HepG2 (cell line): ENCODE results near the gene ATP5MK. TPM values are rescaled to one million over a fixed set of nuclear protein-coding genes. Genes with fewer than 3 reads are reported as not detected.
A peak's percentile ranks its signal among the peaks of the same experiment; 100 is the strongest.
"Not testable (repeated sequence)": the region's sequence is repeated elsewhere in the genome, so short reads cannot be mapped to it uniquely, and the experiment has no call there.

Experiments
- ATAC-seq: fragments of 200-7000 bp; cut with Tn5 transposase; 3 replicates; pipeline ENCODE4 v1.9.1; 2020; ENCODE audit warnings: mild to moderate bottlenecking, moderate library complexity
- BruUV-seq: library from RNA; stranded (reverse); fragments of 400-500 nt; replicated peaks from 2 replicates; lab custom pipeline; 2021; lab: Mats Ljungman, UMichigan
- CTCF ChIA-PET: fragments of 300-600 bp; formaldehyde crosslinking; extraction: SDS; loops from one replicate; lab custom pipeline; 2021; ENCODE audit warnings: low total read pairs, inconsistent platforms, low intra/inter-chr PET ratio; lab: Yijun Ruan, JAX
- POLR2A ChIA-PET: fragments of 350-600 bp; sonication (Branson Sonifier 250); formaldehyde crosslinking; loops from one replicate; lab custom pipeline; 2020; ENCODE audit warnings: antibody characterized with exemption, inconsistent platforms; lab: Yijun Ruan, JAX
- DNase-seq: peaks from one replicate; pipeline ENCODE4 v3.0.0-alpha.2; 2015; ENCODE audit warnings: low spot score
- FAIRE-seq: peaks from 3 replicates; lab custom pipeline; 2011; peaks lifted over from hg19 to GRCh38; lab: Jason Lieb, UNC
- H2AFZ ChIP-seq: one replicate; pipeline ENCODE4 v1.6.1; 2011; ENCODE audit warnings: low read length, inconsistent platforms
- H3K27ac ChIP-seq: fragments of 300-600 bp; 3 replicates; pipeline ENCODE4 v1.8.0; 2011; ENCODE audit warnings: mixed run types, mild to moderate bottlenecking, mixed read lengths, low read length, inconsistent platforms; ENCODE audit not compliant: insufficient read depth; ENCODE audit errors: extremely low read length
- H3K27me3 ChIP-seq, 2 experiments: fragments of 200-600 bp in 1 of 2; 2 replicates in 1 of 2; 3 replicates in 1 of 2; pipeline versions ENCODE4 v1.6.0 to v1.8.0; 2011; ENCODE audit warnings: low read length in 2 of 2, mild to moderate bottlenecking in 2 of 2, moderate library complexity in 2 of 2, inconsistent platforms in 1 of 2; ENCODE audit not compliant: insufficient read depth in 2 of 2, control insufficient read depth in 1 of 2
- H3K36me3 ChIP-seq, 2 experiments: fragments of 200-600 bp in 1 of 2; replicated peaks in 1 of 2; 2 replicates in 1 of 2; 3 replicates in 1 of 2; pipeline versions ENCODE4 v1.5.1 to v1.8.0; 2011; ENCODE audit warnings: low read length in 2 of 2, inconsistent platforms in 1 of 2; ENCODE audit not compliant: insufficient read depth in 2 of 2, control insufficient read depth in 1 of 2
- H3K4me1 ChIP-seq: 2 replicates; pipeline ENCODE4 v1.5.1; 2012; ENCODE audit warnings: low read length, inconsistent platforms; ENCODE audit not compliant: insufficient read depth
- H3K4me2 ChIP-seq: 2 replicates; pipeline ENCODE4 v1.6.0; 2011; ENCODE audit warnings: low read depth, low read length, inconsistent platforms
- H3K4me3 ChIP-seq, 3 experiments: fragments of 200-600 bp in 1 of 3; sonication (generic), shearing (Covaris generic) in 1 of 3; replicated peaks in 1 of 3; 2 replicates each; pipeline ENCODE4 v1.5.1; 2011 to 2016; ENCODE audit warnings: low read length in 3 of 3, inconsistent platforms in 2 of 3, low read depth in 2 of 3, mild to moderate bottlenecking in 2 of 3, control low read depth in 1 of 3, mixed read lengths in 1 of 3; ENCODE audit not compliant: insufficient read depth in 1 of 3
- H3K79me2 ChIP-seq: one replicate; pipeline ENCODE4 v1.6.1; 2011; ENCODE audit warnings: low read length, inconsistent platforms; ENCODE audit not compliant: insufficient read depth
- H3K9ac ChIP-seq: 2 replicates; pipeline ENCODE4 v1.6.0; 2011; ENCODE audit warnings: mild to moderate bottlenecking, low read depth, low read length, inconsistent platforms; ENCODE audit not compliant: insufficient read depth
- H3K9me3 ChIP-seq: 2 replicates; pipeline ENCODE4 v1.5.1; 2012; ENCODE audit warnings: mild to moderate bottlenecking, low read length
- H4K20me1 ChIP-seq: 2 replicates; pipeline ENCODE4 v1.6.0; 2011; ENCODE audit warnings: inconsistent platforms, mild to moderate bottlenecking, low read length, moderate library complexity; ENCODE audit not compliant: insufficient read depth
- CTCF ChIP-seq: sonication (generic); formaldehyde crosslinking; IDR thresholded peaks from 2 replicates; pipeline ENCODE4 v1.5.0; 2020; ENCODE audit warnings: mild to moderate bottlenecking, missing genetic modification reagents, moderate library complexity
- MTF2 ChIP-seq: sonication (generic); formaldehyde crosslinking; IDR thresholded peaks from 2 replicates; pipeline ENCODE4 v1.5.0; 2020; ENCODE audit warnings: missing genetic modification reagents, borderline replicate concordance
- SMC3 ChIP-seq: IDR thresholded peaks from 2 replicates; pipeline ENCODE4 v1.6.1; 2011; ENCODE audit warnings: low read length, improper control_type of control experiment
- STAG1 ChIP-seq: sonication (generic); formaldehyde crosslinking; IDR thresholded peaks from 2 replicates; pipeline ENCODE4 v1.4.0; 2020; ENCODE audit warnings: missing genetic modification reagents
- ZNF235 ChIP-seq: sonication (generic); formaldehyde crosslinking; IDR thresholded peaks from 2 replicates; pipeline ENCODE4 v1.8.1; 2023; ENCODE audit warnings: mild to moderate bottlenecking, missing genetic modification reagents, borderline replicate concordance
- ZNF746 ChIP-seq: sonication (generic); formaldehyde crosslinking; IDR thresholded peaks from 2 replicates; pipeline ENCODE4 v1.8.0; 2022; ENCODE audit warnings: mild to moderate bottlenecking, missing genetic modification reagents
- WGBS: methylation state at CpG from one replicate; pipeline ENCODE4 v1.1.6; 2017; ENCODE audit warnings: low lambda C conversion rate; 5-methylcytosine and 5-hydroxymethylcytosine counted together
- in situ Hi-C: cut with HindIII; loops from 2 replicates; pipeline ENCODE4 v1.10.0; 2017; ENCODE audit warnings: low pct_unique_long_range_greater_than_20kb; ENCODE audit not compliant: extremely low pct_ligation_motif_present
- intact Hi-C: fragments of 100-400 bp; cut with micrococcal nuclease; formaldehyde crosslinking; loops from one replicate; pipeline ENCODE4 v1.10.0; 2022; ENCODE audit not compliant: unreplicated experiment
- polyA plus RNA-seq, 8 experiments: library from polyadenylated mRNA; depleted of rRNA in 3 of 8; stranded (reverse) in 7 of 8; unstranded in 1 of 8; fragments of >200 nt; fragmentation: Illumina TruSeq in 4 of 8; extraction: Trizol in 4 of 8; gene quantifications; 2 replicates each; pipeline versions ENCODE4 v1.2.1 to v1.2.3, GENCODE V29; 2011 to 2016; ENCODE audit warnings: low read depth in 4 of 8, missing spikeins in 1 of 8, mixed read lengths in 1 of 8; ENCODE audit not compliant: insufficient read depth in 1 of 8
- total RNA-seq, 5 experiments: library from RNA; depleted of rRNA; stranded (reverse); fragments of >200 nt; fragmentation: Illumina TruSeq; extraction: Trizol; gene quantifications; 2 replicates each; pipeline ENCODE4 v1.2.3, GENCODE V29; 2016; ENCODE audit warnings: low read depth in 1 of 5

ATP5MK gene
- total and polyA plus RNA-seq, 2 of the 13 experiments (the other 11 are each of a cell fraction or from before 2014, with no cell fraction given), result 312 to 517 TPM

- H2AFZ ChIP-seq, FAIRE-seq, H3K9ac ChIP-seq, H3K27me3 ChIP-seq, H3K4me1 ChIP-seq, H3K4me3 ChIP-seq, POLR2A ChIA-PET, H4K20me1 ChIP-seq, BruUV-seq, DNase-seq, H3K4me2 ChIP-seq, H3K27ac ChIP-seq, ATAC-seq, H3K79me2 ChIP-seq, H3K9me3 ChIP-seq: not testable (repeated sequence)
- CTCF ChIA-PET, result interaction anchor here (1.2 to 1.9 kb wide), 3 partner anchors 65 to 176 kb away, joined by 5 to 14 read pairs (median 7); no protein-coding TSS in a partner anchor
- WGBS, result 90% methylated on average over 5 of the region's 5 CpGs
- intact Hi-C loops, result loop anchor here (1.0 kb wide), 1 partner anchor 68 kb away; no protein-coding TSS in a partner anchor
- in situ Hi-C loops, result loop anchor here (5.0 kb wide), 1 partner anchor 65 kb away; no protein-coding TSS in a partner anchor
- peaks cover 62 to 87% of the 10 kb centered on the region in 2 experiments for H3K36me3 ChIP-seq
Measured at GRCh38 chr10:103417148-103417469, 20.8 kb upstream of the ATP5MK start.

DNA sequence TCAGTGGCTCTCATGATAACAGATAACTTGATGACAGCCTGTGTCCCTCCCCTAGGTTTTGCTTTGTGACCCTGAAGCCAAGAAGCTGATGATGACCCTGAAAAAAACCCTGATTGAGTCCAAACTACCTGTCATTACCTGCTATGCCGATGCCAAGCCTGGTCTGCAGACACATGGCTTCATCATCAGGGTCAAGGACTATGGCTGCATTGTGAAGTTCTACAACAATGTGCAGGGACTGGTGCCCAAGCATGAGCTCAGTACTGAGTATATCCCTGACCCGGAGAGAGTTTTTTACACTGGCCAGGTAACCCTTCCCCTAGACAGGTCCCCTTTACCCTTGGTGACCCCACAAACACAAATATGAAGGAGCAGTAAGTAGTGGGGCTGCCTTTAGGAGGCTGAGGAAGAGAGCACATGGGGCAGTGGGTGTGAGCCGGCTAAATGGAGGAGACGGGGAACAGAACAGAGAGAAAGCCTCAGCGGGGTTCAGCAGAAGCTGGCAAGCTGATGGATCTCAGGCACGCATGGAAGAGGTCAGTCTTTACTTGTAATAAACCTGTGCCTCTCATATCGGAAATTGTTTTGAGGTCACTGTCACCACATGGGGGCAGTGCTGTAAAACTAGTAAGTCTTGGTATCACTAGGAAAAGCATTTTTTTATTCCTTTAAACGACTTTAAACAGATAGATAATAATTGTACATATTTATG lies 20.3 kb upstream of the ATP5MK start:
- ATAC-seq, result peak; percentile 74
- TF ChIP-seq SMC3 (peak; percentile 43; the same call in 1 of the 2 replicates), ZNF746 (CRISPR knock-in tag) (no peak), STAG1 (CRISPR knock-in tag) (peak; percentile 71), CTCF (CRISPR knock-in tag) (peak; percentile 67), ZNF235 (no peak), MTF2 (CRISPR knock-in tag) (no peak)
- TF ChIP-seq, all 625 proteins: peak for 3
- no peak overlapping the region for H3K27ac ChIP-seq
- H3K9me3 ChIP-seq, result no peaks in the 10 kb centered on the region
- CTCF ChIA-PET, result interaction anchor here (0.6 to 1.9 kb wide), 4 partner anchors 65 to 176 kb away, joined by 3 to 14 read pairs (median 6); no protein-coding TSS in a partner anchor
- H3K27me3 ChIP-seq, result no peaks in the 10 kb centered on the region
- 78% methylated on average over 7 of the region's 8 CpGs for WGBS
- peaks cover 60 to 89% of the 10 kb centered on the region in 2 experiments for H3K36me3 ChIP-seq
- no peaks in the 10 kb centered on the region for H3K79me2 ChIP-seq
- no peak overlapping the region for H3K4me3 ChIP-seq
- POLR2A ChIA-PET, result no interaction called here
- DNase-seq (peak; percentile 50), FAIRE-seq (no peak)
- H3K4me1 ChIP-seq, result no peaks in the 10 kb centered on the region
- no peak overlapping the region for H3K4me2 ChIP-seq
- H3K9ac ChIP-seq, result no peak overlapping the region
- H2AFZ ChIP-seq, result no peak overlapping the region
- in situ Hi-C loops, result loop anchor here (5.0 kb wide), 1 partner anchor 66 kb away; no protein-coding TSS in a partner anchor
- no TSS peak for BruUV-seq
- H4K20me1 ChIP-seq, result no peaks in the 10 kb centered on the region
- intact Hi-C loops, result loop anchor here (1.0 kb wide), 2 partner anchors 66 to 69 kb away; no protein-coding TSS in a partner anchor
